NCI-H2196 treated with DMSO at 0.1 percent for 48 hours (cell line): Measurements from ENCODE around the gene TK2.
"Not testable (repeated sequence)": the region's sequence is repeated elsewhere in the genome, so short reads cannot be mapped to it uniquely, and the experiment has no call there.

ENCODE experiments used
- DNase-seq: peaks from one replicate; lab custom pipeline; 2025; ENCODE audit not compliant: unreplicated experiment; lab: John Stamatoyannopoulos, UW

Gene TK2

GRCh38 chr16:66549284-66550131 is at the start of gene TK2:
Gene TK2 (minus strand): TSS chr16:66550122. CDS start chr16:66550061, 61 bp downstream.
- DNase-seq = no peak

- DNase-seq = no peak
Observed at GRCh38 chr16:66598111-66598510, 48.2 kb upstream of the TK2 start.

- DNase-seq = no peak
Observed at GRCh38 chr16:66596986-66597848, 47.3 kb upstream of the TK2 start.

- not testable (repeated sequence) for DNase-seq
Observed at GRCh38 chr16:66596559-66596958, 46.6 kb upstream of the TK2 start.

- no peak for DNase-seq
Observed at GRCh38 chr16:66594739-66595138, 44.8 kb upstream of the TK2 start.

GRCh38 chr16:66592814-66593213 is 42.9 kb upstream of the TK2 start:
- no peak for DNase-seq

DNA sequence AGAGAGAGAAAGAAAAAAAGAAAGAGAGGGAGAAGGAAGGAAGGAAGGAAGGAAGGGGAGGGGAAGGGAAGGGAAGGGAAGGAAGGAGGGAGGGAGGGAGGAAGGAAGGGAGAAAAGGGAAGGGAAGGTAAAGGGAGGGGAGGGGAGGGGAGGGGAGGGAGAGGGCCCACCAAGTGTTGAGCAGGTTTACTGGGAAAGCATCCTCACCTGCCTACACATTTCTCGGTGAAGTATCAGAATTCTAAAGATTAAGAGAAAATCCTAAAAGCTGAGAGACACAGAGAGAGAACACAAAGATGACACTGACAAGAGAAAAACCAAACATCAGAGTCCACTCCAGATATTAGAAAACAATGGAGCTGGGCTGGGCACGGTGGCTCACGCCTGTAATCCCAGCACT is 42.3 kb upstream of the TK2 start:
- no peak for DNase-seq

- DNase-seq = no peak
Observed at GRCh38 chr16:66591018-66591417, 41.1 kb upstream of the TK2 start.

DNA sequence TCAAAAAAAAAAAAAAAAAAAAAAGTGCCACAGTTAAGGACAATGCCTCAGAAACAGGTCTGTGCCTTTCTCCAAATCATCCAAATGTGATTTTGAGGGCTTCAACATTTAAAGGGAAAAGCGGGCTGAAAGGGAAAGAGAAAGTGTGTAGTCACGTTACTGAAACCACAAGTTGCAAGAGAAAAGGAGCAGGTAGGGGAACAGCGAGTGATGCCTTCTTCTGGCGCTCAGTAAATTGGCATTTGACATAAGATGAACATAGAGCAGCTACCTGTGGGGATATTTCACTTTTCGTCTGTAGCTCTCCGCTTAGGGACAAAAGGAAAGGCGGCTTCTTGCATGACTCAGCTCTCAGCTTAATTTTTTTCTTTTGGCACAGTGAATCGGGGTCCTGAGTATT is 40.4 kb upstream of the TK2 start:
- DNase-seq = no peak

GRCh38 chr16:66588981-66589713 is 39.2 kb upstream of the TK2 start:
- no peak for DNase-seq

DNA sequence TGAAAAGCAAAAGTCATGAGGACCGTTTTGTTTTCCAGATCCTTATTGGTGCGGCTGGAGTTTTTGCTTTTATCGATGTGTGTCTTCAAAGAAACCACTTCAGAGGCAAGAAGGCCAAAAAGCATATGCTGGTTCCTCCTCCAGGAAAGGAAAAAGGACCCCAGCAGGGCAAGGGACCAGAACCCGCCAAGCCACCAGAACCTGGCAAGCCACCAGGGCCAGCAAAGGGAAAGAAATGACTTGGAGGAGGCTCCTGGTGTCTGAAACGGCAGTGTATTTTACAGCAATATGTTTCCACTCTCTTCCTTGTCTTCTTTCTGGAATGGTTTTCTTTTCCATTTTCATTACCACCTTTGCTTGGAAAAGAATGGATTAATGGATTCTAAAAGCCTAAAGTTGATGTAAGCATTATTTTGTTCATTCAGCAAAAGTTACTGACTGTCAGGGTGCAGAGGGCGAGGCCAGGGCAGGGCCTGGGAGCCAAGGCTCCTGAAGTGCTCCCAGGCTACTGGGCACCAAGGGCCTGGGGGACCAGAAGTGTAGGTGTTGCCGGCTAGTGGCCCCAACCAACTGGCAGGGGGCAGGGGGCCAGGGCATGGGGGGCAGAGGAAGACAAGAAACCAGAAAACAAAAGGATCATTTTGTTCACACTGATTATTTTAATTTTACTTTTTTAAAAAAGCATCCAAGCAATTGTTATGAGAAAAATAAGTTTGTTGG is 38.1 kb upstream of the TK2 start:
- DNase-seq = no peak

- no peak for DNase-seq
Observed at GRCh38 chr16:66585481-66586239, 35.7 kb upstream of the TK2 start.

- no peak for DNase-seq
Observed at GRCh38 chr16:66581246-66581952, 31.5 kb upstream of the TK2 start.

DNA sequence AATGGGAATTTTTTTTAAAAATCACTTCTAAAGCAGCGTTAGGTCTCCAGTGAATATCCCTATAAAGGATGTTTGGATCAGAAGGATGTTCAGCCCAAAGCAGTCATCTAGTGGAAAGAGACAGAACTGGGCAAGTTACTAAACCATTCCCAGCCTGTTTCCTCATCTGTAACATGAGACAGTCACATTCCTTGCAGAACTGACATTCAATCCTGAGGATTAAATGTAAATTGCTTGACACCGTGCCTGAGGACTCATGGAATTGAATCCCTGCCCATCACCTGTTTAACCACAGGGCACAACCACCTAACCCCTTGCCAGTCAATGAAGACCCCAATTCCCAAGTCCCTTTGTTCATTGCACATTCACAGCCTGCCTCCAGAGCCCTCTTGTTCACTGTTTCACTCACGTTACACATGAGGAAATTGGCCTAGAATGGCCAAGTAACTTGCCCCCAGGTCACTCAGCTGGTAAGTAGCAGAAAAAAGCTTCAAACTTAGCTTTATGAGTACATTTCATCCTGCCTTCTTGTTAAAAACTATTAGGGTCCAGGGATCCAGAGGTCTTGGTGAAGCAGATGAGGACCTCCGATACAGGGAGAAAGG is 30.8 kb upstream of the TK2 start:
- no peak for DNase-seq

GRCh38 chr16:66578651-66579531 is 29.0 kb upstream of the TK2 start, which contains the start of gene CMTM2:
Gene CMTM2 (plus strand): TSS chr16:66579463. CDS start chr16:66579608, 145 bp downstream.
- no peak for DNase-seq

DNA sequence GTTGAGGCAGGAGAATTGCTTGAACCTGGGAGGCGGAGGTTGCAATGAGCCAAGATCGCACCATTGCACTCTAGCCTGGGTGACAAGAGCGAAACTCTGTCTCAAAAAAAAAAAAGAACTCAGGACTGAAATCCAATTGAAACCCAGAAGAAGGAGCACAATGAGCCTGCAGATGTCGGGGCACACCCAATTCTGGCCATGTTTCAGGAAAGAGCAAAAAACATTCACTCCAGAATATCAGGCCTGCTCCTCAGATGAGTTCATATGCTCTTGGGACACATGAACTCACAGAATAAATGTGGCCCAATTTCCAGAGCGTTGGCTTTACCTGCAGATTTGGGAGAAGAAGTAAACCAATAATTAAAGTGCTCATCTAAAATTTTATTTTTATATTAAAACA is 26.4 kb upstream of the TK2 start:
- no peak for DNase-seq

- DNase-seq = no peak
Observed at GRCh38 chr16:66575060-66575459, 25.1 kb upstream of the TK2 start.

GRCh38 chr16:66574531-66574930 is 24.6 kb upstream of the TK2 start:
- no peak for DNase-seq
